K562 (cell line): ENCODE measurements around the gene SLC38A1.

Source experiments
- HNRNPL ChIP-seq: fragments of 200-400 bp; formaldehyde crosslinking; IDR thresholded peaks from 2 replicates; pipeline ENCODE4 v1.6.1; 2017; ENCODE audit warnings: low read depth, mild to moderate bottlenecking, low read length
- RCOR1 ChIP-seq, 2 experiments: IDR thresholded peaks; 2 replicates each; pipeline ENCODE4 v1.6.1; 2012; ENCODE audit warnings: low read depth in 2 of 2, low read length in 2 of 2, borderline replicate concordance in 1 of 2, improper control_type of control experiment in 1 of 2
- SMAD4 ChIP-seq: fragments of 250-450 bp; sonication (Bioruptor Pico); conservative IDR thresholded peaks from 2 replicates; pipeline ENCODE4 v1.8.0; 2021; ENCODE audit warnings: inconsistent platforms, mild to moderate bottlenecking, moderate library complexity
- XRCC5 ChIP-seq: fragments of 200-400 bp; formaldehyde crosslinking; IDR thresholded peaks from 2 replicates; pipeline ENCODE4 v1.6.1; 2017; ENCODE audit warnings: low read depth, mild to moderate bottlenecking, low read length
- ZNF253 ChIP-seq: fragments of 250-450 bp; sonication (Bioruptor Pico); conservative IDR thresholded peaks from 2 replicates; pipeline ENCODE4 v1.6.1; 2021; ENCODE audit warnings: mild to moderate bottlenecking
- ZNF431 ChIP-seq: sonication (generic); formaldehyde crosslinking; IDR thresholded peaks from 2 replicates; pipeline ENCODE4 v1.8.0; 2022; ENCODE audit warnings: mild to moderate bottlenecking, missing genetic modification reagents

DNA sequence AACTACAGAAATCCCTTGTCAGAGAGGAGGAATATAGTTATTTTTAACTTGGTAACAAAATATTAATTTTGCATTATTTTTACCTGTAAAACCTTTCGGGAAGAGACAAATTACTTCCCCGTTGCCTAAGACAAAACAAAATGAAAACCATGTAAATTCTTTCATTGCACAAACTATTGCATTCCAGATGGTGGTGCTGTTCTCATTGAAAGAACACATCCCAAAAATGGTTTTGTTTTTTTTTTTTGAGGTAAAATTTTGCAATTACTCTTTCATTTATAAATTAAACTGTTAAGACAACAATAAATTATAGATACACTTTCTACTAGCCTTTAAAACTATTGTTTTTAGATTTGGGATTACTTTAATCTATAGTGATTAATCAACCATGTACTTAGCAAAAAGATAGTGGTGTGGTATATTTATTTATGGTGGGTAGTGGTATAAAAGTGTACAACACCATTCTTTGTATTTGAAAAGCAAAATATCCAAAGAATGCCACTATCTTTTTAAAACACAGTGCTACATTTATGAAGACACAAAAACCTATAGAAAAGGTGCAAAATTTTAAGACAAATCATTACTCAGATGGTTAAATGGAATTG lies 115.5 kb downstream of the SLC38A1 start:
- TF ChIP-seq RCOR1 (IDR thresholded peaks at IDR 0.05; ENCODE audit: borderline replicate concordance in 1 of 2, low read depth in 2 of 2, low read length in 2 of 2): no peak
- no peak for TF ChIP-seq SMAD4
- TF ChIP-seq XRCC5: no peak
- no peak for TF ChIP-seq HNRNPL
- no peak for TF ChIP-seq ZNF431 (CRISPR knock-in tag)
- TF ChIP-seq ZNF253 (CRISPR knock-in tag): no peak
